WTC11 (cell line): ENCODE measurements around the gene BLNK. TPM values are rescaled to one million over a fixed set of nuclear protein-coding genes. Genes with fewer than 3 reads are reported as not detected.

Experiments used
- ATAC-seq: fragments of 200-7000 bp; cut with Tn5 transposase; 2 replicates; pipeline ENCODE4 v1.10.0; 2021; ENCODE audit warnings: mild to moderate bottlenecking, moderate library complexity
- CTCF ChIA-PET: fragments of 300-600 bp; sonication (Branson Sonifier 250); formaldehyde crosslinking; loops from one replicate; lab custom pipeline; 2021; ENCODE audit warnings: antibody characterized with exemption; lab: Charles Lee
- POLR2A ChIA-PET: fragments of 350-600 bp; sonication (Branson Sonifier 250); formaldehyde crosslinking; loops from one replicate; lab custom pipeline; 2021; ENCODE audit warnings: antibody characterized with exemption; lab: Charles Lee
- DNase-seq: peaks from one replicate; pipeline ENCODE4 v3.0.0; 2021; ENCODE audit warnings: low spot score
- H3K27ac Mint-ChIP-seq: 2 replicates; pipeline ENCODE4 v1.8.0; 2021; ENCODE audit warnings: mixed read lengths
- H3K27me3 Mint-ChIP-seq: 2 replicates; pipeline ENCODE4 v1.8.0; 2021; ENCODE audit warnings: low read depth, mild to moderate bottlenecking, moderate library complexity, mixed read lengths
- H3K36me3 Mint-ChIP-seq: 2 replicates; pipeline ENCODE4 v1.8.0; 2021; ENCODE audit warnings: mixed read lengths
- H3K4me1 Mint-ChIP-seq: 2 replicates; pipeline ENCODE4 v1.8.0; 2022; ENCODE audit warnings: mixed read lengths
- H3K4me3 Mint-ChIP-seq: 2 replicates; pipeline ENCODE4 v1.8.0; 2021; ENCODE audit warnings: mild to moderate bottlenecking, moderate library complexity, mixed read lengths
- H3K9me3 Mint-ChIP-seq: 2 replicates; pipeline ENCODE4 v1.8.0; 2021; ENCODE audit warnings: mixed read lengths
- ELF4 ChIP-seq: sonication (generic); formaldehyde crosslinking; IDR thresholded peaks from 2 replicates; pipeline ENCODE4 v1.8.1; 2022; ENCODE audit warnings: low read depth, mild to moderate bottlenecking, moderate library complexity, missing genetic modification reagents
- FOXJ3 ChIP-seq: sonication (generic); formaldehyde crosslinking; IDR thresholded peaks from 2 replicates; pipeline ENCODE4 v1.9.0; 2021; ENCODE audit warnings: missing genetic modification reagents, mild to moderate bottlenecking, borderline replicate concordance
- FOXK1 ChIP-seq: sonication (generic); formaldehyde crosslinking; IDR thresholded peaks from 2 replicates; pipeline ENCODE4 v1.8.0; 2022; ENCODE audit warnings: mild to moderate bottlenecking, moderate library complexity, missing genetic modification reagents
- FOXP1 ChIP-seq: sonication (generic); formaldehyde crosslinking; IDR thresholded peaks from 2 replicates; pipeline ENCODE4 v1.8.0; 2022; ENCODE audit warnings: missing genetic modification reagents, mild to moderate bottlenecking, moderate library complexity, borderline replicate concordance
- NFATC4 ChIP-seq: fragments of 250-450 bp; sonication (Bioruptor Pico); IDR thresholded peaks from 2 replicates; pipeline ENCODE4 v1.9.0; 2021; ENCODE audit warnings: mild to moderate bottlenecking
- NFYB ChIP-seq: sonication (generic); formaldehyde crosslinking; conservative IDR thresholded peaks from 2 replicates; pipeline ENCODE4 v1.8.0; 2022; ENCODE audit warnings: low read depth, missing genetic modification reagents
- OVOL2 ChIP-seq: fragments of 250-450 bp; sonication (Bioruptor Pico); IDR thresholded peaks from 2 replicates; pipeline ENCODE4 v1.9.0; 2021; ENCODE audit warnings: mild to moderate bottlenecking, borderline replicate concordance
- RELA ChIP-seq: sonication (generic); formaldehyde crosslinking; IDR thresholded peaks from 2 replicates; pipeline ENCODE4 v1.8.1; 2022; ENCODE audit warnings: missing genetic modification reagents, mild to moderate bottlenecking, borderline replicate concordance
- ZNF232 ChIP-seq: sonication (generic); formaldehyde crosslinking; IDR thresholded peaks from 2 replicates; pipeline ENCODE4 v1.8.0; 2022; ENCODE audit warnings: mild to moderate bottlenecking, missing genetic modification reagents
- total RNA-seq: library from RNA; stranded (reverse); gene quantifications from 3 replicates; pipeline ENCODE4 v1.2.3, GENCODE V29; 2021
- TF ChIP-seq, protein P1 (sequence below): sonication (generic); formaldehyde crosslinking; IDR thresholded peaks from 2 replicates; pipeline ENCODE4 v1.8.1; 2023; ENCODE audit warnings: mild to moderate bottlenecking, missing genetic modification reagents
- TF ChIP-seq, protein P2 (sequence below): fragments of 250-450 bp; sonication (Bioruptor Pico); conservative IDR thresholded peaks from 2 replicates; pipeline ENCODE4 v1.9.0; 2021; ENCODE audit warnings: mild to moderate bottlenecking
- TF ChIP-seq, protein P3 (sequence below): sonication (generic); formaldehyde crosslinking; IDR thresholded peaks from 2 replicates; pipeline ENCODE4 v1.8.0; 2022; ENCODE audit warnings: mild to moderate bottlenecking, missing genetic modification reagents
- TF ChIP-seq, protein P4 (sequence below): sonication (generic); formaldehyde crosslinking; IDR thresholded peaks from 2 replicates; pipeline ENCODE4 v1.8.1; 2023; ENCODE audit warnings: mild to moderate bottlenecking, moderate library complexity, missing genetic modification reagents
- TF ChIP-seq, protein P5 (sequence below): sonication (generic); formaldehyde crosslinking; conservative IDR thresholded peaks from 2 replicates; pipeline ENCODE4 v1.8.1; 2022; ENCODE audit warnings: mild to moderate bottlenecking, missing genetic modification reagents
- TF ChIP-seq, protein P6 (sequence below): sonication (generic); formaldehyde crosslinking; IDR thresholded peaks from 2 replicates; pipeline ENCODE4 v1.8.0; 2022; ENCODE audit warnings: mild to moderate bottlenecking, missing genetic modification reagents
- TF ChIP-seq, protein P7 (sequence below): fragments of 250-450 bp; sonication (Bioruptor Pico); IDR thresholded peaks from 2 replicates; pipeline ENCODE4 v2.1.2; 2022; ENCODE audit warnings: mild to moderate bottlenecking, moderate library complexity
- TF ChIP-seq, protein P8 (sequence below): sonication (generic); formaldehyde crosslinking; IDR thresholded peaks from 2 replicates; pipeline ENCODE4 v1.8.1; 2023; ENCODE audit warnings: mild to moderate bottlenecking, missing genetic modification reagents, moderate library complexity
- TF ChIP-seq, protein P9 (sequence below): sonication (generic); formaldehyde crosslinking; IDR thresholded peaks from 2 replicates; pipeline ENCODE4 v1.8.1; 2023; ENCODE audit warnings: mild to moderate bottlenecking, missing genetic modification reagents

BLNK gene
- total RNA-seq, 1 experiment from 2014 or later: not detected

DNA sequence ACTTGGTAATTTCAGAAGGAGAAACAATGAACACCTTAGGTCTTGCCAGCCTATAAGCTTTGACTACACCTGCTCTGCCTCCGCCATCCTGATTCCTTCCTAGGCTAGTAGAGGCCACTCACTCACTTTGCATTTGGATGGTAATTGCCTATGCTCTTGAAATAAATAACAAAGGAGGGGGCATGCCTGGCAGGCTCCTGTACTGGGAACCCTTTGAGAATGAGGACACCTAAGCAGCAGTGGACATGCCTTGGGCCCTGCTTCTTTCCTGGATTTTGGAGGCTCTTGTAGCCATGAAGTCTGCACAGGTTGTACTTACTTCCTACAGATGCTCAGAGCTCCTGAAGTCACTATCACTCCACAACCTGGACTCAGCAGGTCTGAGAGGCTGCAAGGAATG, 65.8 kb downstream of the BLNK start:
- H3K4me3 Mint-ChIP-seq: no peak overlapping the region
- H3K9me3 Mint-ChIP-seq: no peaks in the 10 kb centered on the region
- no peak overlapping the region for H3K27ac Mint-ChIP-seq
- POLR2A ChIA-PET: no interaction called here
- no peaks in the 10 kb centered on the region for H3K36me3 Mint-ChIP-seq
- CTCF ChIA-PET: interaction anchor here (1.5 to 1.7 kb wide), 2 partner anchors 24 to 189 kb away, joined by 4 to 8 read pairs; no protein-coding TSS in a partner anchor
- DNase-seq (no peak), ATAC-seq (peak; percentile 92)
- H3K4me1 Mint-ChIP-seq: peaks cover 24% of the 10 kb centered on the region
- TF ChIP-seq, protein P1, sequence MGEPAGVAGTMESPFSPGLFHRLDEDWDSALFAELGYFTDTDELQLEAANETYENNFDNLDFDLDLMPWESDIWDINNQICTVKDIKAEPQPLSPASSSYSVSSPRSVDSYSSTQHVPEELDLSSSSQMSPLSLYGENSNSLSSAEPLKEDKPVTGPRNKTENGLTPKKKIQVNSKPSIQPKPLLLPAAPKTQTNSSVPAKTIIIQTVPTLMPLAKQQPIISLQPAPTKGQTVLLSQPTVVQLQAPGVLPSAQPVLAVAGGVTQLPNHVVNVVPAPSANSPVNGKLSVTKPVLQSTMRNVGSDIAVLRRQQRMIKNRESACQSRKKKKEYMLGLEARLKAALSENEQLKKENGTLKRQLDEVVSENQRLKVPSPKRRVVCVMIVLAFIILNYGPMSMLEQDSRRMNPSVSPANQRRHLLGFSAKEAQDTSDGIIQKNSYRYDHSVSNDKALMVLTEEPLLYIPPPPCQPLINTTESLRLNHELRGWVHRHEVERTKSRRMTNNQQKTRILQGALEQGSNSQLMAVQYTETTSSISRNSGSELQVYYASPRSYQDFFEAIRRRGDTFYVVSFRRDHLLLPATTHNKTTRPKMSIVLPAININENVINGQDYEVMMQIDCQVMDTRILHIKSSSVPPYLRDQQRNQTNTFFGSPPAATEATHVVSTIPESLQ (CRISPR knock-in tag): no peak
- TF ChIP-seq, protein P2, sequence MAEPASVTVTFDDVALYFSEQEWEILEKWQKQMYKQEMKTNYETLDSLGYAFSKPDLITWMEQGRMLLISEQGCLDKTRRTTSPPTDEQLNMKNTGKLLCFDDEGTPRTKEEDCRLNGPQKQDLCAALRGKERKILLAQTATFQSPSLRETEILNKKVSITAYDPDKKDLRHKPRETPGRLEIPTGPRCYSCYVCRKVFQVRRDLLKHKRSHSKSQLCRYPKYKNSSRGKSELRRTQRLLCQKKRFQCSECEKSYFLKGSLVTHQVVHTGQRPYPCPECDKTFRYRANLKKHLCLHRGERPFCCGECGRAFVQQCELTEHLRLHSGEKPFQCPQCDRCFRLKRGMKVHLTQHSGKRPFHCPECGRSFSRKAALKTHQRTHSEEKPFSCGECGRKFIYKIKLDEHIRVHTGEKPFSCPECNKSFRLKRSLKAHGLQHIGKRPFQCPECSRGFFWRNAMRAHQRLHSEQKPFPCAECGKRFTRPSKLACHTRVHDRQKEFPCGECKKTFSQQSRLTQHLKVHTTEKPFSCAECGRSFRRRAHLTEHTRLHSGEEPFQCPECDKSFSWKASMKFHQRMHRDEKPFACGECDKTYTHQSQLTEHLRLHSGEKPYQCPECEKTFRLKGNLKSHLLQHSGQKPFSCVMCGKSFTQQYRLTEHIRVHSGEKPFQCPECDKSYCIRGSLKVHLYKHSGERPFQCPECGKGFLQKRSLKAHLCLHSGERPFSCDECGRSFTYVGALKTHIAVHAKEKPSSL: no peak
- TF ChIP-seq, protein P3, sequence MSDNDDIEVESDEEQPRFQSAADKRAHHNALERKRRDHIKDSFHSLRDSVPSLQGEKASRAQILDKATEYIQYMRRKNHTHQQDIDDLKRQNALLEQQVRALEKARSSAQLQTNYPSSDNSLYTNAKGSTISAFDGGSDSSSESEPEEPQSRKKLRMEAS: no peak
- TF ChIP-seq FOXP1 (CRISPR knock-in tag): no peak
- TF ChIP-seq FOXJ3 (CRISPR knock-in tag): no peak
- no peak for TF ChIP-seq ZNF232 (CRISPR knock-in tag)
- no peak for TF ChIP-seq OVOL2 (CRISPR knock-in tag)
- no peak for TF ChIP-seq RELA (CRISPR knock-in tag)
- TF ChIP-seq, protein P4, sequence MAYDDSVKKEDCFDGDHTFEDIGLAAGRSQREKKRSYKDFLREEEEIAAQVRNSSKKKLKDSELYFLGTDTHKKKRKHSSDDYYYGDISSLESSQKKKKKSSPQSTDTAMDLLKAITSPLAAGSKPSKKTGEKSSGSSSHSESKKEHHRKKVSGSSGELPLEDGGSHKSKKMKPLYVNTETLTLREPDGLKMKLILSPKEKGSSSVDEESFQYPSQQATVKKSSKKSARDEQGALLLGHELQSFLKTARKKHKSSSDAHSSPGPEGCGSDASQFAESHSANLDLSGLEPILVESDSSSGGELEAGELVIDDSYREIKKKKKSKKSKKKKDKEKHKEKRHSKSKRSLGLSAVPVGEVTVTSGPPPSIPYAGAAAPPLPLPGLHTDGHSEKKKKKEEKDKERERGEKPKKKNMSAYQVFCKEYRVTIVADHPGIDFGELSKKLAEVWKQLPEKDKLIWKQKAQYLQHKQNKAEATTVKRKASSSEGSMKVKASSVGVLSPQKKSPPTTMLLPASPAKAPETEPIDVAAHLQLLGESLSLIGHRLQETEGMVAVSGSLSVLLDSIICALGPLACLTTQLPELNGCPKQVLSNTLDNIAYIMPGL (CRISPR knock-in tag): no peak
- TF ChIP-seq, protein P5, sequence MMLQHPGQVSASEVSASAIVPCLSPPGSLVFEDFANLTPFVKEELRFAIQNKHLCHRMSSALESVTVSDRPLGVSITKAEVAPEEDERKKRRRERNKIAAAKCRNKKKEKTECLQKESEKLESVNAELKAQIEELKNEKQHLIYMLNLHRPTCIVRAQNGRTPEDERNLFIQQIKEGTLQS (CRISPR knock-in tag): no peak
- TF ChIP-seq, protein P6, sequence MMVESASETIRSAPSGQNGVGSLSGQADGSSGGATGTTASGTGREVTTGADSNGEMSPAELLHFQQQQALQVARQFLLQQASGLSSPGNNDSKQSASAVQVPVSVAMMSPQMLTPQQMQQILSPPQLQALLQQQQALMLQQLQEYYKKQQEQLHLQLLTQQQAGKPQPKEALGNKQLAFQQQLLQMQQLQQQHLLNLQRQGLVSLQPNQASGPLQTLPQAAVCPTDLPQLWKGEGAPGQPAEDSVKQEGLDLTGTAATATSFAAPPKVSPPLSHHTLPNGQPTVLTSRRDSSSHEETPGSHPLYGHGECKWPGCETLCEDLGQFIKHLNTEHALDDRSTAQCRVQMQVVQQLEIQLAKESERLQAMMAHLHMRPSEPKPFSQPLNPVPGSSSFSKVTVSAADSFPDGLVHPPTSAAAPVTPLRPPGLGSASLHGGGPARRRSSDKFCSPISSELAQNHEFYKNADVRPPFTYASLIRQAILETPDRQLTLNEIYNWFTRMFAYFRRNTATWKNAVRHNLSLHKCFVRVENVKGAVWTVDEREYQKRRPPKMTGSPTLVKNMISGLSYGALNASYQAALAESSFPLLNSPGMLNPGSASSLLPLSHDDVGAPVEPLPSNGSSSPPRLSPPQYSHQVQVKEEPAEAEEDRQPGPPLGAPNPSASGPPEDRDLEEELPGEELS: no peak
- TF ChIP-seq, protein P7, sequence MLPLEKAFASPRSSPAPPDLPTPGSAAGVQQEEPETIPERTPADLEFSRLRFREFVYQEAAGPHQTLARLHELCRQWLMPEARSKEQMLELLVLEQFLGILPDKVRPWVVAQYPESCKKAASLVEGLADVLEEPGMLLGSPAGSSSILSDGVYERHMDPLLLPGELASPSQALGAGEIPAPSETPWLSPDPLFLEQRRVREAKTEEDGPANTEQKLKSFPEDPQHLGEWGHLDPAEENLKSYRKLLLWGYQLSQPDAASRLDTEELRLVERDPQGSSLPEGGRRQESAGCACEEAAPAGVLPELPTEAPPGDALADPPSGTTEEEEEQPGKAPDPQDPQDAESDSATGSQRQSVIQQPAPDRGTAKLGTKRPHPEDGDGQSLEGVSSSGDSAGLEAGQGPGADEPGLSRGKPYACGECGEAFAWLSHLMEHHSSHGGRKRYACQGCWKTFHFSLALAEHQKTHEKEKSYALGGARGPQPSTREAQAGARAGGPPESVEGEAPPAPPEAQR (CRISPR knock-in tag): no peak
- no peak for TF ChIP-seq NFATC4
- TF ChIP-seq NFYB (CRISPR knock-in tag): no peak
- no peak for TF ChIP-seq FOXK1 (CRISPR knock-in tag)
- TF ChIP-seq ELF4 (CRISPR knock-in tag): no peak
- TF ChIP-seq, protein P8, sequence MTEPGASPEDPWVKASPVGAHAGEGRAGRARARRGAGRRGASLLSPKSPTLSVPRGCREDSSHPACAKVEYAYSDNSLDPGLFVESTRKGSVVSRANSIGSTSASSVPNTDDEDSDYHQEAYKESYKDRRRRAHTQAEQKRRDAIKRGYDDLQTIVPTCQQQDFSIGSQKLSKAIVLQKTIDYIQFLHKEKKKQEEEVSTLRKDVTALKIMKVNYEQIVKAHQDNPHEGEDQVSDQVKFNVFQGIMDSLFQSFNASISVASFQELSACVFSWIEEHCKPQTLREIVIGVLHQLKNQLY (CRISPR knock-in tag): no peak
- TF ChIP-seq, protein P9, sequence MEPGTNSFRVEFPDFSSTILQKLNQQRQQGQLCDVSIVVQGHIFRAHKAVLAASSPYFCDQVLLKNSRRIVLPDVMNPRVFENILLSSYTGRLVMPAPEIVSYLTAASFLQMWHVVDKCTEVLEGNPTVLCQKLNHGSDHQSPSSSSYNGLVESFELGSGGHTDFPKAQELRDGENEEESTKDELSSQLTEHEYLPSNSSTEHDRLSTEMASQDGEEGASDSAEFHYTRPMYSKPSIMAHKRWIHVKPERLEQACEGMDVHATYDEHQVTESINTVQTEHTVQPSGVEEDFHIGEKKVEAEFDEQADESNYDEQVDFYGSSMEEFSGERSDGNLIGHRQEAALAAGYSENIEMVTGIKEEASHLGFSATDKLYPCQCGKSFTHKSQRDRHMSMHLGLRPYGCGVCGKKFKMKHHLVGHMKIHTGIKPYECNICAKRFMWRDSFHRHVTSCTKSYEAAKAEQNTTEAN (CRISPR knock-in tag): no peak
- H3K27me3 Mint-ChIP-seq: no peaks in the 10 kb centered on the region
